ENCODE results near the gene TNF.
"Not testable (repeated sequence)": the region's sequence is repeated elsewhere in the genome, so short reads cannot be mapped to it uniquely, and the experiment has no call there.

Gene TNF

DNA sequence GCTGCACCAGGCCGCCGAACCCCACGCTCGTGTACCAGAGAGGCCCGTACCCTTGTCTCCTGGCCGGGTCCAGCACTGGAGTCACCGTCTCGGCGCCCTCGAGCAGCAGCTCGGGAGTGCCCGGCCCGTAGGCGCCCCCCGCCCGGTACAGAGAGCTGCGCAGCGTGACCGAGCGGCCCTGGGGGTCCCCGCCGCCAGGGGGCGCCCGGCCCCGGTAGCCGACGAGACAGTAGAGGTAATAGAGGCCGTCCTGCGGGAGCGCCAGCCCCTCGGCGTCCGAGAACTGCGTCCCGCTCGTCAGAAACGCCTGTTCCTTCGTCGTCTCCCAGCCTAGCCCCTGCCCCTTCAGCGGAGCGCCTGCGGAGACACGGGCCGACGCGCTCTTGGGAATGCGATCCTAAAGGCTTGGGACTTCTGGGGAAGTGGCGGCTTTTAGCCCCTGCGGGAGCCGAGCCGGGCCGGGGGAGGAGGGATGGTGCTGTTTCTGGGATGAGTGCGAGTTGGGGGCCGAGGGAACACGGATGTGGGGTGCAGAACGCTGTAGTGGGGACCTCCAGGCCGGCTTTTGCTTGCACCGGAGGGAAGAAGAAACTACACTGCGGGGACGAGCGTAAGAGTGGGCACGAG lies 5.6 kb downstream of the TNF start:
- Mint-ChIP-seq H3K9me3 (no peaks in the 10 kb centered on the region), H3K4me1 (ENCODE audit: low read depth) (peaks cover 64% of the 10 kb centered on the region), H3K27me3 (no peaks in the 10 kb centered on the region), H3K36me3 (ENCODE audit: low read depth) (peaks cover 33% of the 10 kb centered on the region), H3K4me3 (peak overlapping the region; percentile 90), H3K27ac (peak overlapping the region; percentile 93)
- intact Hi-C loops (cut with micrococcal nuclease): loop anchor here (1.0 kb wide), 1 partner anchor 17 kb away; no protein-coding TSS in a partner anchor

DNA sequence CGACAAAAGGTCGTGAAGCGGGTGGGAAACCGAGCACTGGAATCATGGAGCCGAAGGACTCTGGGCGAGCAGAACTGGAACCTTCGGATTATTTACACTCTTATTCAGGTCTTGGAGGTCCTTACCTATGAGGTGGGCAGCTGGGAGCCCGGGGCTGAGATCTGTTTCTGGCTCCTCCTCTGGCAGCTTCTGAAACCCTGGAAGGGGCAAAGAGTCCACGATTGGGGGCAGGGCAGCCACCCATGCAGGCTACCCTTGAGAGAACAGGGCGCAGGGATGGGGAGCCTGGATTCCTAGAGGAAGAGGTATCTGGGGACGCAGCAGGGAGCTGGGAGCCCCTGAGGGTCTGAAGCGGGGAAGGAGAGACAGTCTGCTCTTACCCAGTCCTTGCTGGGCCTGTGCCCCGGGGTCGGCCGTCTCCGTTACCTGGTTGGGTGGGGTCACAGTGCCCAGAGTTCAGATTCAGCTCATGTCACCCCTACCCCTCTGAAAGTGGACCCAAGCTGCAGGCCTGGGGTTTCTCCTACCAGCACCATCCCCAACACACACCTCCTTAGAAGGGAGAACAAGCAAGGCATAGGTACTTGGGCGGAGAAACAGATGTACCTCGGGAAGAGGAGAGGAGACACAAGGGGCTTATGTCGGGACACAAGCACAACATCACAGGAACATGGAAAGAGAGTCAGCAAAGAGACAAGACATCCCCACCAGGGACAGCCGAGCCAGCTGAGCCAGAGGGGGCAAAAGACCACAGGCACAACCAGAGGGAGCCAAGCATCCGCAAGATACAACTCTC lies 6.3 kb downstream of the TNF start:
- H3K36me3 Mint-ChIP-seq (ENCODE audit: low read depth): peaks cover 27% of the 10 kb centered on the region
- peak overlapping the region; percentile 90 for H3K4me3 Mint-ChIP-seq
- H3K27me3 Mint-ChIP-seq: no peaks in the 10 kb centered on the region
- no peaks in the 10 kb centered on the region for H3K9me3 Mint-ChIP-seq
- intact Hi-C loops (cut with micrococcal nuclease): loop anchor here (1.0 kb wide), 1 partner anchor 17 kb away; no protein-coding TSS in a partner anchor
- H3K27ac Mint-ChIP-seq: peak overlapping the region; percentile 93
- peaks cover 64% of the 10 kb centered on the region for H3K4me1 Mint-ChIP-seq (ENCODE audit: low read depth)

GRCh38 chr6:31582230-31582643 lies 6.9 kb downstream of the TNF start, which contains the start of gene LTB:
TSS of gene LTB (minus strand) at chr6:31582424. CDS start at chr6:31582417, 7 bp downstream.
- intact Hi-C loops (cut with micrococcal nuclease): no loop called here
- Mint-ChIP-seq H3K4me1 (ENCODE audit: low read depth) (peaks cover 64% of the 10 kb centered on the region), H3K4me3 (peak within 1 kb of the TSS; percentile 90), H3K27ac (peak within 1 kb of the TSS; percentile 93), H3K27me3 (no peaks in the 10 kb centered on the region), H3K36me3 (ENCODE audit: low read depth) (peaks cover 27% of the 10 kb centered on the region), H3K9me3 (no peaks in the 10 kb centered on the region)

GRCh38 chr6:31585491-31585890 lies 10.1 kb downstream of the TNF start:
- intact Hi-C loops (cut with micrococcal nuclease): no loop called here
- Mint-ChIP-seq H3K4me3 (peak overlapping the region; percentile 80), H3K4me1 (ENCODE audit: low read depth) (peaks cover 71% of the 10 kb centered on the region)

DNA sequence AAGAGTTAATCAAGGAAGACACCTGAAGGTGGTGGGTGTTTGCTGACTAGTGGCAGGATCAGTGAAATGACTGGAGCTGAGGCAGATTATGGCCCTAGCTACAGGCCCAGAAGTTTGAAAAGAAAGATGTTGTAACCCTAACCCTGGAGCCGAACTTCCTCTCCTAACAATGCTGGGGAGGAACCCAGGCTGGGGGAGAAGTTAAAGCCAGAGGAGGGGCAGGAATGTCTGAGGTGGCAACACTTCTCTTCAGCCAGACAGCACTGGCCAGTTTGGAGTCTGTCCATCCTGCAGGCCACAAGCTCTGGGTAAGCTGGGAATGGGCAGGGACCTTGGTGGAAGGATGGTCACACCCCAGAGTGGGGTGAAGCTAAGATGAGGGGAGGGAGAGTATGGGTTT lies 10.6 kb downstream of the TNF start, which contains the start of gene LST1:
LST1 (plus strand) TSS at position 270 of the 400 bp plus-strand sequence. CDS start 1,023 bp downstream, outside the sequence.
- Mint-ChIP-seq H3K27ac (peak within 1 kb of the TSS; percentile 68), H3K4me3 (peak within 1 kb of the TSS; percentile 80), H3K4me1 (ENCODE audit: low read depth) (peaks cover 72% of the 10 kb centered on the region), H3K27me3 (no peaks in the 10 kb centered on the region), H3K36me3 (ENCODE audit: low read depth) (peaks cover 55% of the 10 kb centered on the region), H3K9me3 (no peaks in the 10 kb centered on the region)
- intact Hi-C loops (cut with micrococcal nuclease): no loop called here

More at GRCh38 chr6:31585491-31585890, 10.1 kb downstream of the TNF start:
- no peaks in the 10 kb centered on the region for H3K9me3 Mint-ChIP-seq
- peak overlapping the region; percentile 68 for H3K27ac Mint-ChIP-seq
- H3K36me3 Mint-ChIP-seq (ENCODE audit: low read depth): peaks cover 53% of the 10 kb centered on the region
- no peaks in the 10 kb centered on the region for H3K27me3 Mint-ChIP-seq

DNA sequence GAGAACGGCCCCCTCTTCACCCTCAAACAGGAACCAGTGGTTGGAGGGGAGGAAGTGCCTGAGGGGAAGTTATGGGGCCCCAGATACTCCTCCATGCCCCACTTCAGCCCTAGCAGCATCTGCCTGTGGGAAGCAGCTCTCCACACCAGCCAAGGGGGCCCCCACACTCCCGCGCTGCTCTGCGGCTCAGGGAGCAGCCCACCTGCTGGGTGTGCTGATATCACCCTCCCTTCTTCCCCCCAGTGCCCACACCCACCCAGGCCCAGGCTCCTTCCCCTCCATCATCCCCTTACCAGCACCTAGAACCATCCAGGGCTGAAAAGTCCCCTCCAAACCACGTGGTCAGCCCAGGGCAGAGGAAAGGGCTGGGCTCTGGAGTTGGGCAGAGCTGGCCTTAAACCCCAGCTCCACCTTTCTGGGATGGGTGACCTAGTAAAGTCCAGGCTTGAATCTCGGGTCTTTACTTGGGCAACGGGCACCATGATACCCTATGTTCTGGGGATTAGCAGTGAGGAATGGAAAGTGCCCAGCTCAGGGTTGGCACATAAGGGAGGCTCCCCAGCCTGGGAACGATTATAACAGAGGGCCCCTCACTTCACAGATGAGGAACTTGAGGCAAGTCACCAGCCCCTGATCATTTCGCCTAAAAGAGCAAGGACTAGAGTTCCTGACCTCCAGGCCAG lies 11.4 kb downstream of the TNF start:
- H3K9me3 Mint-ChIP-seq: no peaks in the 10 kb centered on the region
- intact Hi-C loops (cut with micrococcal nuclease): no loop called here
- no peaks in the 10 kb centered on the region for H3K27me3 Mint-ChIP-seq
- peak overlapping the region; percentile 80 for H3K4me3 Mint-ChIP-seq
- H3K27ac Mint-ChIP-seq: peak overlapping the region; percentile 68
- H3K4me1 Mint-ChIP-seq (ENCODE audit: low read depth): peaks cover 70% of the 10 kb centered on the region
- H3K36me3 Mint-ChIP-seq (ENCODE audit: low read depth): peaks cover 48% of the 10 kb centered on the region

DNA sequence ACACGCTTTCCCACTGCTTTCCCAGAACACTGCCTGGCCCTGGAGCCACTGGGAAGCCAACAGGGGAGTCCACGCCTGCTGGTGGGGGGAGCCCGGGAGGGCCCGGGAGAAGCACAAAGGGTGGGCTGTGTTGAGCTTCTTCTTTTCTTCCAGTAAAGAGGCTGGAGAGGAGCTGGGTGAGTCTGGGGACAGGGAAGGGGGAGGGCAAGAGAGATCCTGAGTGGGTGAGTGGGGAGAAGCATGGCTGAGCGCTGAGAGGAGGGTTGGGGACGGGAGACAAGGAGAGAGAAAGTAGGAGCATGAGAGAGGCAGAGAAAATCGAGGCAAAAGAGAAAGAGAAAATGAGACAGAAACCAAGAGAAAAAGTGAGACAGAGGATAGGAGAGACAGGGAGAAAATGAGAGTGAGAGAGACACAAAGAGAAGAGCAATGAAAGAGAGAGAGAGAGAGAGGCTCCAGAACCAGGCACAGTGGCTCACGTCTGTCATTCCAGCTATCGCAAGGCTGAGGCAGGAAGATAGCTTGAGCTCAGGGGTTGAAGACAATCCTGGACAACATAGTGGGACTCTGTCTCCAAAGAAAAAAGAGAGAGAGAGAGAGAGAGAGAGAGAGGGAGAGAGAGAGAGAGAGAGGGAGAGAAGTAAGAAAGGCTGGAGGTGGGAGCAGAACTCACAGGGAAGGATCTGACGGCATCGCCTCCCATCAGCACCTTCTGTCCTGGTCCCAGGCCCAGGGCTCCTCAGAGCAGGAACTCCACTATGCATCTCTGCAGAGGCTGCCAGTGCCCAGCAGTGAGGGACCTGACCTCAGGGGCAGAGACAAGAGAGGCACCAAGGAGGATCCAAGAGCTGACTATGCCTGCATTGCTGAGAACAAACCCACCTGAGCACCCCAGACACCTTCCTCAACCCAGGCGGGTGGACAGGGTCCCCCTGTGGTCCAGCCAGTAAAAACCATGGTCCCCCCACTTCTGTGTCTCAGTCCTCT lies 12.7 kb downstream of the TNF start:
- peaks cover 68% of the 10 kb centered on the region for H3K4me1 Mint-ChIP-seq (ENCODE audit: low read depth)
- H3K27ac Mint-ChIP-seq: peak overlapping the region; percentile 68
- H3K36me3 Mint-ChIP-seq (ENCODE audit: low read depth): peaks cover 43% of the 10 kb centered on the region
- H3K4me3 Mint-ChIP-seq: peak overlapping the region; percentile 80
- intact Hi-C loops (cut with micrococcal nuclease): no loop called here
- no peaks in the 10 kb centered on the region for H3K27me3 Mint-ChIP-seq
- H3K9me3 Mint-ChIP-seq: no peaks in the 10 kb centered on the region

- intact Hi-C loops (cut with micrococcal nuclease): no loop called here
- peak overlapping the region; percentile 79 for H3K4me3 Mint-ChIP-seq
- H3K27me3 Mint-ChIP-seq: no peaks in the 10 kb centered on the region
- H3K9me3 Mint-ChIP-seq: no peaks in the 10 kb centered on the region
- peaks cover 67% of the 10 kb centered on the region for H3K4me1 Mint-ChIP-seq (ENCODE audit: low read depth)
- H3K27ac Mint-ChIP-seq: peak overlapping the region; percentile 62
- peaks cover 43% of the 10 kb centered on the region for H3K36me3 Mint-ChIP-seq (ENCODE audit: low read depth)
Observed at GRCh38 chr6:31588871-31589650, 13.7 kb downstream of the TNF start.

DNA sequence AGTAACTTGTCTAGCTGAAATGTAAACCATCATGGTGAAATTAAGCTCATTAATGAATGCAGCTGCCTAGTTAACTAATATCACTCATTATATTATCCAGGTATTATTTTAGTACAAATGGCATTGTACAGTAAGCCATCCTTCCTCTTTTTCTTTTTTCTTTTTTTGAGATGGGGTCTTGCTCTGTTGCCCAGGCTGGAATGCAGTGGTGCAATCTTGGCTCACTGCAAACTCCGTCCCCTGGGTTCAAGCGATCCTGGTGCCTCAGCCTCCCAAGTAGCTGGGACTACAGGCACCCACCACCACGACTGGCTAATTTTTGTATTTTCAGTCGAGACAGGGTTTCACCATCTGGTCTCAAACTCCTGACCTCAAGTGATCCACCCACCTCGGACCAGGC lies 15.3 kb downstream of the TNF start:
- H3K9me3 Mint-ChIP-seq; intact Hi-C loops (cut with micrococcal nuclease); H3K27me3 Mint-ChIP-seq; H3K4me3 Mint-ChIP-seq; H3K27ac Mint-ChIP-seq: not testable (repeated sequence)
- Mint-ChIP-seq H3K4me1 (ENCODE audit: low read depth) (peaks cover 61% of the 10 kb centered on the region), H3K36me3 (ENCODE audit: low read depth) (peaks cover 43% of the 10 kb centered on the region)

- intact Hi-C loops (cut with micrococcal nuclease): no loop called here
- peak overlapping the region; percentile 41 for H3K27ac Mint-ChIP-seq
- H3K4me3 Mint-ChIP-seq: no peak overlapping the region
- peaks cover 35% of the 10 kb centered on the region for H3K36me3 Mint-ChIP-seq (ENCODE audit: low read depth)
- H3K9me3 Mint-ChIP-seq: no peaks in the 10 kb centered on the region
- peaks cover 58% of the 10 kb centered on the region for H3K4me1 Mint-ChIP-seq (ENCODE audit: low read depth)
- H3K27me3 Mint-ChIP-seq: no peaks in the 10 kb centered on the region
Observed at GRCh38 chr6:31592396-31592771, 17.0 kb downstream of the TNF start.

- H3K4me1 Mint-ChIP-seq (ENCODE audit: low read depth): peaks cover 37% of the 10 kb centered on the region
- H3K27me3 Mint-ChIP-seq: no peaks in the 10 kb centered on the region
- intact Hi-C loops (cut with micrococcal nuclease): loop anchor here (5.0 kb wide), 1 partner anchor 105 kb away; no protein-coding TSS in a partner anchor
- no peaks in the 10 kb centered on the region for H3K36me3 Mint-ChIP-seq (ENCODE audit: low read depth)
- H3K4me3 Mint-ChIP-seq: no peak overlapping the region
- no peak overlapping the region for H3K27ac Mint-ChIP-seq
- H3K9me3 Mint-ChIP-seq: no peaks in the 10 kb centered on the region
Observed at GRCh38 chr6:31597006-31597405, 21.6 kb downstream of the TNF start.

GRCh38 chr6:31607317-31607716 lies 32.0 kb downstream of the TNF start:
- intact Hi-C loops (cut with micrococcal nuclease): no loop called here
- Mint-ChIP-seq H3K4me1 (ENCODE audit: low read depth) (peaks cover 27% of the 10 kb centered on the region), H3K36me3 (ENCODE audit: low read depth) (no peaks in the 10 kb centered on the region), H3K9me3 (no peaks in the 10 kb centered on the region), H3K4me3 (no peak overlapping the region), H3K27ac (no peak overlapping the region), H3K27me3 (no peaks in the 10 kb centered on the region)
